Stimulated activated CD4-positive, alpha-beta T cell treated with anti-CD3 and anti-CD28 coated beads, Interleukin-12 subunit alpha, Interleukin-12 subunit beta, amount 100 ng/mL, for 48 hours (primary cell): Measurements from ENCODE around the gene CDKL1.

Source experiments
- DNase-seq, 3 donors: peaks; one replicate each; pipeline ENCODE4 v3.0.0-alpha.2; 2020; ENCODE audit warnings: low read depth in 2 of 3, low spot score in 1 of 3

CDKL1 gene

DNA sequence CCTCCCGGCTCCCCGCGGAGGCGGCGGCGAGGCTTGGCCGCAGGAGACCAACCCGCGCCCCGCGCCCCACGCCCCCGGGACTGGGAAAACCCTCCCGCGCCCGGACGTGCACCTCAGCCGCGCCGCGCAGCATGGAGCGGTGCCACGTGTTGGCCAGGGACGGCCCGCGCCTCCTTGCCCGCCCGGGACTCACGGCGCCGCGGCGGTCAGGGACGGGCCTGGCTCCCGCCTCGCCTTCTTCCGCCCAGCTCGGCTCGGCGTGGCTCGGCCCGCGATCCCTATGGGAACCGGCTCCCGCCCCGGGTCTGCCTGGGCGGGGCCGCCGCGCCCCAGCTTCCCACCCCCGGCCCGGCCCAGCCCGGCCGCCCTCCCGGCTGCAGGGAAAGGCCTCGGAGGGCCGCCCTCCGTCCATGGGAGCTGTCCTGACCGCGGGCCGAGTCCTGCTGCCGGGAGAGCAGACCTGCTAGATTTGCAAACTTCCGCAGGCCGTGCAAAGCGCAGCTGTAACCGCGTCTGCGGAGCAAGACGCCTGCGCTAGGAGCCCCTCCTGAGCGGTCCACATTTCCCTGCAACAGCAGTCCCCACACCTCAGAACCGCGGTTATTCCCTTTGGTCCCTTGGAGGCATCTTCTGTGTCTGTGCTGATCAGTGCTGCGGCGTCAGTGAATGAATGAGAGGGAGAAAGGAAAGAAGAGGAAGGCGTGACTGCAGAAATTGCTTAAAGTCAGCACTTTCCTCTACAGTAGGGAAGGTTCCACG is at the start of gene CDKL1:
TSS of gene CDKL1 (minus strand) at position 251 of the 759 bp plus-strand sequence. CDS start 1,013 bp downstream, outside the sequence.
- peak; percentile 14 to 47 (median 16) for DNase-seq

DNA sequence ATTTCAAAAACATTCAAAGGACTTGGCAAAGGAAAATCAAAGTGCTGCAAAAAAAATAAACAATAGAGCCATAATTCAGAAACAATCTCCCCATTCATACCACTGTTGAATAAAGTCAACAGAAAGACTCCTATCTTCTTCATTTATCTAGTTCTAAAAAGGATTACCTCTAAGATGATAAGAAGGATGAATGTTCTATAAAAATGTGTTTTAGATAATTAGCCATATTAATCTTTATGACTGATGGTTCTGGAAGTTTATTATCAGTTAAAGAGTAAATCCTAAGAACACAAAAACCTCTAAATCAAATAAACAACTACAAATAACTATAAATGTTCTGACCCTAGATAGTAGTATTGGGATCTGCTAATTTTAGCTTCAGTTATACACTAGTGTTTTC is 37.8 kb upstream of the CDKL1 start:
- DNase-seq = no peak

DNA sequence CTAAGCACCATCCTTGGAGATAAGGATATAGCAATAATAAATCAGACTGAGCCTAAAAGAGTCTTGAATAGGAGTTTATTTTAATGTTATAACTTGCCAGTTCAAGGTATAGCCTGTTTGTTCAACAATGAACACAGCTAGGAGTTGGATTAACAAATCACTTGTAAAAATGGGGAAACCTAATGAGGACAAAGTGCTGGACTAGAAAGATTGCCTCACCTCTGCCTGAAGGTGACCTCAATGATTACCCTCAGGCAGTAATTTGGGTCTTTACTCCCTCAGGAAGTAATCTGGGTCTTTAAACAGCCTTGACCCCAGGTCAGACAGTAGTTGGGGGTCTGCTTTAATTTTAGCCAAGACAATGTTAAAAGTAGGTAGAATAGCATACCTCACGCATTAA is 35.5 kb upstream of the CDKL1 start:
- no peak for DNase-seq

DNA sequence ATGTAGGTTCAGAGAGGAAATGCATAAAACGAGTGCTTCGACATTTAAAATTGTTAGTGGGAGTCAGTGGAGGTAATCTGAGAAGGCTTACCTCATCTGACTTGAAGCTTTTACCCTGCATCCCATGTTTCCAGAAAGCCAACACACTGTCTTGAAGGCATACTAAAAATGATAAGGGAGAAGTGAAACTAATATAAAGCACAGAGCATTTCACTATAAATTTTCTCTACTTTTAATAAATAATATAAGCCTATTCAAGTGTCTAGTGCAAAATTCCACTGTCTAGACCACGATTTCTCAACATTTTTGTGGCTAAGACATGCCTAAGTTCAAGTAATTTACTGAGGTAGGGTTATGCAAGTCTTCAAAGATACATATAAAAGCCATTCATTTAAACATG is 29.1 kb upstream of the CDKL1 start:
- DNase-seq = no peak

DNA sequence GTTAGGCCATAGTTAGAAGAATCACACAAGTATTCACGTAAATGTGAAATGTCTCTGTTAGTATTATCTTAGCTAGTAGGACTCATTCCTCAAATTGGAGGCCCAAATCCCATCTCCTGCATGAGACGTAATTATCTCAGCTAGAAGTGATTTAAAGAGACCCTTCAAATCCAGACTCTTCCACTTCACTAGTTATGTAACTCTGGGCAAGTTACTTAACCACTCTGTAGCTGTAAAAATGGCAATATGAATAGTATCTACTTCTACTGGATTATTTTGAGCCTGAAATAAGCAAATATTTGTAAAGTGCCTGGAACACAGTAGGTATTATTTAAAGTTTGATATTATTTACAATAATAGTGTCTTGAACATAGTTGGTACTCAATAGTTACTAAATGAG is 28.4 kb upstream of the CDKL1 start:
- DNase-seq = no peak

DNA sequence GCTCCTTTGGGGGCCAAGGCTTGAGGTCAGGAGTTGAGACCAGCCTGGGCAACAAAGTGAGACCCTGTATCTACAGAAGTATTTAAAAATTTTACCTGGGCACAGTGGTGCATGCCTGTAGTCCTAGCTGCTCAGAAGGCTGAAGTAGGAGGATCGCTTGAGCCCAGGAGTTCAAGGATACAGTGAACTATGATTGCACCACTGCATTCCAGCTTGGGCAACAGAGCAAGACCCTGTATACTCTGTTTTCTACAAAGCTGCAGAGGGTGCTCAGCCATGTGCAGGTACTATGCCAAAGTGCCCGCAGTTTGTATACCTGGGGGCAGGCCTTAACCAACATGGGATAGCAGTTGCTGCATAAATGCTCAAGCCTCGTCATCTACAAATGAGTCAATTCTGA is 26.8 kb upstream of the CDKL1 start:
- DNase-seq = no peak

DNA sequence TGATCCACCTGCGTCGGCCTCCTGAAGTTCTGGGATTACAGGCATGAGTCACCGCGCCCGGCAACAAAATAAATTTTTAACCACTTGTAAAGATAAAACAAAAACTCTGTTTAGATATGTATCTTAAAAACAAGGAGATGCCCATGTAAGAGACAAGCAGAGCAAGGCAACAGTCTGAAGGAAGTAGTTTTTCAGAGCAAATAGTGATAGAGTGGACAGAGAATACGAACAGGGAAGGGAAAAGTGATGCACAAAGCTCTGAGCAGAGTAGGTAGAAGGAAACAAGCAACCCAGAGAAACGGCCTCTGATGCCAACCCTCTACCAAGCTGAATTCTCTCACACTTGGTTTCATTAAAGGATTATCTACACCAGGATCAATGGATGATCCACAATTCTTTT is 24.8 kb upstream of the CDKL1 start:
- DNase-seq = no peak

DNA sequence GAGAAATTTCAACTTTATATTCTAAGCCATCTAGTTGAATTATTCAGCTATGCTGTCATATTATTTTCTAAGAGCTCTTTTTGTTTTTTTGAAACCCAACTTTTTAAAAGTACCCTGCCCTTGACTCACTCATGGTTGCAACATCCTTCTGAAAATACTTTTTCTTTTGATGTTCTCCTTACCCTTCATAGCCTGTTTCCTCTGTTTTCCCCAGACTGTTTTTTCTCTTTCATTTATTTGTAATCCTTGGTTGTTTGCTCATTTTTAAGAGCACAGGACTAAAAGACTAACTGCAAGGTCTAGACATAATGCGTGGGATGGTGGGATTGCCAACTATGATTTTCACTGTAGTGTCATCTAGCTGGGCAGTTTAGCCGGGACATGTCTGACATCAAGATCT is 21.2 kb upstream of the CDKL1 start:
- DNase-seq = no peak

DNA sequence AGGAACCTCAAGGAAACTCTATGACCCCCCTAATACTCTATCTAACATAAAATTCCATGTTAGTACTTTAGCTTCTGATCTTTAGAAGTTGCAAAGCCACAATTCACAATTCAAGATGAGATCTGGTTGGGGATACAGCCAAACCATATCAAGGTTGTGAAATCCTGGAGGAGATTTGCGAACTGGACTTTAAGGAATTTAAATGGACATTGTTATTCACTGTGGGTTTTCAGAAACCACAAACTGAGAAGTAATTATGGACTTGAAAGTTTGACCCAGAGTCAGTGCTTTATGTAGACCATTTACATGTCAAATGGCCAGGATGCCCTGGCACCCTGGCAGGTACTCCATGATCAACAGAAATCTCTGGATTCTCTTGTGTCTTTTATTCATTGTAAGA is 14.2 kb upstream of the CDKL1 start:
- DNase-seq = no peak

DNA sequence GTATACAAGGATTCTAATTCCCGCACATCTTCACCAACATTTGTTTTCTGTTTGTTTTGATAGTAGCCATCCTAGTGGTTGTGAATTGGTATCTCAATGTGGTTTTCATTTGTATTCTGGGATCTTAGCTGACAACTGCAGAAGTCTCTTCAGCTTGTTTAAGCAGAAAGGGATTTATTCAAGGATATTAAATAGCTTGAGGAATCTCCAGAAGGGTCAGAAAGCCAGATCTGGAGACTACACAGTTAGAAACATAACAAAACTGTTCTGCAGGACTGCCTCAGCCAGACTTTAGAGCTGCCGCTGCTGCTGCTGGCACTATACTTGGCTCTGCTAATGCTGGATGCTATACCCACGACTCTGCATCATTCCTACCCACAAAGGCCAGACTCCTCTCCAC is 13.4 kb upstream of the CDKL1 start:
- DNase-seq = no peak

DNA sequence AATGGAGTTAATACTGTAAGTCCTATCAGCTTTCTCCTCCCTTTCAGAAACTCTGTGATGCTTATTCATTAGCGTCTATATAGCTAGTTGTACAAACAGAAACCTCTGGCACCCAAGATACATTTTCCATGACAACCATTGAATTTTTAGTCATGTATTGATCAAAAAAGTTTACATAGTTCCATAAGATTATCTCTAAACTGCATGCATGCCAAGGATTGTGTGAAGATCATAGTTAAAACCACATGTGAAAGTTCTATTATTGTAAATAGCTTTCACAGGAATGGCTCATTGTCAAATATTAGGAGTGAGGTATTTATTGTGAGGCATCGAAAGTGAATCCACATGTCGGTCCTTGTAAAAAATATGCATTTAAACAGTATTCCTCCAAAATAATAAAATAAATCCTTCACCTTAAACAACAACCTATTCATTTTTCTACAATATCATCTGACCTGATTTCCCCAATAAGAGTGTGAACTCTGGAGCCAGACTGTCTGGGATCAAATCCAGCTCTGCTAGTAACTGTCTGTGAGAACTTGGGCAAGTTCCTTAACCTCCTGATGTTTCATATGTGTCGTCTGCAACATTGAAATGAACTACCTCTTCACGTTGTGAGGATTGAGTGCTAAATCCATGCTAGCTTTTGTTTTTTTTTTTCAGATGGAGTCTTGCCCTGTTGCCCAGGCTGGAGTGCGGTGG is 10.6 kb upstream of the CDKL1 start:
- no peak for DNase-seq

DNA sequence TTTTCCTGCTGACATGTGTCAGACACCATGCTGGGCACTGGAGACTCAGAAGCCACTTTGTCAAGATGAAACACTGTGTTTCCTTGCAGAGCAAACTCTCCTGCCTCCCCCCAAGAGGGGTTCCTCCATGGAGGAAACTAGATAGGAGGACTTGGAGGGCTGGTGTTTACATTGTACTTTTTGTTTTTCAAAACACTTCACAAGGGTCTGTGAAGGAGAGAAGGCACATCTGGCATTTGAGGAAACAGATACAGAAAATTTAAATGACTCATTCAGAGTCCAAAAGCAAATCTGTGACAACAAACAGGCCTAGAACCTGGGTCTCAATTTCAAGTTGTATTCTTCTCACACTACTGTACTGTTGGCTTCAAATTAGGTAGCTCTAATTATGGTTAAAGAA is 6.7 kb upstream of the CDKL1 start:
- DNase-seq = no peak

DNA sequence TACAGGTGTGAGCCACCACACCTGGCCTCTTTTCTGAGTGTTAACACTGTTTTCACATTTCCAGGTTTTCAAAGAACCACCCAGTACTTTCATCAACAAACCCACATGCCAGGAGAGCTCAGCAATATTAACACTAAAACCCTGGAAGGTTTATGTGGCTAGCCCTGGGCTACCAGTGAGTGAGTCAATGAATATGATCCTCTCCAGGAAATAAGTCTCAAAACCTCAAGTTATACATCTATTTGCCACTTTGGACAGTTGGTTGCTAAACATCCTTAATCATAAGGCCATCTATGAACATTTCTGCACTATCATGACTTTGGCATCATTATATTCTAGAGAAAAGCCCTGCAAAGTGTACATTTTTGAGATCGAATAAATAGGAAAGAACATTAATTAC is 6.3 kb upstream of the CDKL1 start:
- DNase-seq = no peak

DNA sequence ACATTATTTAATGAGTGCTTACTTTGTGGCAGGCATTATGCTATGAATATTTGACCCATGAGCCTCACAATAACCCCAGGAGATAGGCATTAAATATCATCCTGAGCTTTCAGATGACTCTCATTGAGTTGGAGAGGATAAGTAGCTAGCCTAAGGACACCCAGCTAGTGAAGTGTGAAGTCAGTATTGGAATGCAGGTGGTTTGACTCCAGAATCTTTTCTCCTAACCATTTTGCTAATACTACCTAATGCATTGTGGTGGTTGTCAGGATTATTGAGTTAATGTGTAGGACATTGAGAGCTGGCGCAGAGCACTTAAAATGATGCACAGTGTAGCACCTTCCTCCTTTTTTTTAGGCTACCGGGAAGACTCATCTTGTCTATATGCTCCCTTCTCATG is 3.8 kb upstream of the CDKL1 start:
- DNase-seq = no peak

DNA sequence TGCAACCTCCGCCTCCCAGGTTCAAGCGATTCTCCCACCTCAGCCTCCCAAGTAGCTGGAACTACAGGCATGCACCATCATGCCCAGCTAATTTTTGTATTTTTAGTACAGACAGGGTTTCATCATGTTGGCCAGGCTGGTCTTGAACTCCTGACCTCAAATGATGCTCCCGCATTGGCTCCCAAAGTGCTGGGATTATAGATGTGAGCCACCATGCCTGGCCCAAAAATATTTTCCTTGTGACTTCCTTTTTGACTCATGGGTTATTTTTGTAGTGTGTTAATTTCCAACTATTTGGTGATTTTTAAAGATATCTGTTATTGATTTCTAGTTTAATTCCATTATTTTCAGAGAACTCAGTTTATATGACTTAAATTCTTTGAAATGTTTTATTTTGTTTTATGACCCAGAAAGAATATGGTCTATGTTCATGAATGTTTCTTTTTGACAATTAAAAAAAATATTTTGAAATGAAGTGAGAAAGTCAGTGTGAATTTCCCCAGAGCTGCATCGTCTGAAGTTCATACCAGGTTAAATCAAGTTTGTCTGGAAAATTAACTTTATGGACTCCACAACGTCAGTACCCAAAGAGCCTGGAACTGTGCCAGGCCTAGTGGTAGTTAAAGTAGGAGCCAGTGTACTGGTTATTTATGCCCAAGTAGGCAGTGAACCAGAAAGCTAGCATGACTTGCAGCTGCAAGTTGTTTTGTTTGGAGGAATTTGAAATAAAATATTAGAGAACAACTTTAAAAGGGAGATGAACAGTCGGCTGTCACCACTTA is 2.8 kb upstream of the CDKL1 start:
- DNase-seq = no peak

DNA sequence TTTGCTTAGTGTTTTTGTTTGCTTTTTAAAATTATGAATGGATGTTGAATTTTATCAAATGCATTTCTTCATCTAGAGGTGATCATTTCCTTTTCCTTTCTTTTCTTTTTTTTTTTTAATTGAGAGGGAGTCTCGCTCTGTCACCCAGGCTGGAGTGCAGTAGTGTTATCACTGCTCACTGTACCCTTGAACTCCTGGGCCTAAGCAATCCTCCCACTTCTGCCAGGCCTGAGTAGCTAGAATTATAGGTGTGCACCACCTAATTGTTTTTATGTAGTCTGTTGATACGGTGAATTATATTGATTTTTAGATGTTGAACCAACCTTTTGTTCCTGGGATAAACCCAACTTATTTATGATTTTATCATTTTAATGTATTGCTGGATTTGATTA is 1.5 kb upstream of the CDKL1 start:
- no peak for DNase-seq

DNA sequence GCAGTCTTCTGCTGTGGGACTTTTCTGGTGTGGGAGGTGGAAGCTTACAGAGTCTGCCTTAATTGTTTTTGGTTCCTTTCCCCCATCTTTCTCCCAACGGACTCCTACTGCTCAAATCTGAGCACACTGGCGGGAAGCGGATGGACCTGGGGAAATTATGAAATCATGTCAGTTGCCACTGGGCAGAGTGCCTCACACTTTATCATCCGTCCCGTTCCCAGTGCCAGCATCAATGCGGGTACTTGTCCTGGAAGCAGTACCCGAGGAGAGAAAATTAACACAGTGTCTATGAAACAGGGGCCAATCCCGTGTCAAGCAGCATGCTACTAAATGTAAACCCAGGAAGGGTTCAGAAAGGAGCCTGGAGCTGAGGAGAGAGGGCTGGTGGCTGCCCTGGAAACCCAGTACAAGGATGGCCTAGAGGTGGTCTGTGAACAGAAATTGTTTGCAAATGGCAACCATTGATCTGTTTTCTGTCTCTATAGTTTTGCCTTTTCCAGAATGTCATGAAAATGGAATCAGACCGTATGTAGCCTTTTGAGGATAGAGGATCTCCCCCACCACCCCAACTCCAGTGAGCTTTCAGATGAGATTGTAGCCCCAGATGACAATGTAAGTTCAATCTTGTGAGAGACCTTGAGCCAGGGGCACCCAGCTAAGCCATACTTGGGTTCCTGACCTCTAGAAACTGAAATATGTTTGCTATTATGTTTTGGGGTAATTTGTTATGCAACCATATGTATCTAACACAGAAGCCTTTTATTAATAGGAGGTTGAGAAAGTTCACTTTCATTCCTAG is 908 bp upstream of the CDKL1 start:
- DNase-seq = no peak

DNA sequence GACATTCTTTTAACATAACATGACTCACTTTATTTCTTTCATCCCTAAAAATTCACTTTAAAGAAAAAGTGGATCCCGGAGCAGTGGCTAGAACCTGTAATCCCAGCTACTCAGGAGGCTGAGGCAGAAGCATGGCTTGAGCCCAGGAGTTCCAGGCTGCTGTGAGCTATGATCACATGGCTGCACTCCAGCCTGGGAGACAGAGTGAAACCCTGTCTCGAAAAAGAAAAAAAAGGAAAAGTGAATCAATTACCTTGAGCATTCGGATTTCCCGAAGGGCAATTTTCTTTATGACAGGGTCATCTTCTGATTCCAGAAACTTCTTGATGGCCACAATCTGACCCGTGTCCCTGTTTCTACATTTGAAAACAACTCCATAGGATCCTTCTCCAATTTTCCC is 1.2 kb downstream of the CDKL1 start:
- no peak for DNase-seq

DNA sequence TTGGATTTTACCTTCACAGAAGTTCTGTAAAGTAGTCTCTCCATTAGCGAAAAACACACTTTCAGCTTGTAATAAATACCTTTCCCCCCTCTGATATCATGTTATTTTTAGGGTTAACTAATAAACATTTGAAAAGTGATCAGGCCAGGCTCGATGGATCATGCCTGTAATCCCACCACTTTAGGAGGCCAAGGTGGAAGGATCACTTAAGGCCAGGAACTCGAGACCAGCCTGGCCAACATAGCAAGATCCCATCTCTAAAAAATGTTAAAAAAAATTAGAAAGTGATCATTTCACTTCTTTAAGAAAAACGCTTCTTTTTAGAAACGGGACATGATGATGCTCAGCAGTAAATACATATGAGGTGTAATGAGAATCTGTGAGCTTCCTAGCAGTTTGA is 2.0 kb downstream of the CDKL1 start:
- no peak for DNase-seq

DNA sequence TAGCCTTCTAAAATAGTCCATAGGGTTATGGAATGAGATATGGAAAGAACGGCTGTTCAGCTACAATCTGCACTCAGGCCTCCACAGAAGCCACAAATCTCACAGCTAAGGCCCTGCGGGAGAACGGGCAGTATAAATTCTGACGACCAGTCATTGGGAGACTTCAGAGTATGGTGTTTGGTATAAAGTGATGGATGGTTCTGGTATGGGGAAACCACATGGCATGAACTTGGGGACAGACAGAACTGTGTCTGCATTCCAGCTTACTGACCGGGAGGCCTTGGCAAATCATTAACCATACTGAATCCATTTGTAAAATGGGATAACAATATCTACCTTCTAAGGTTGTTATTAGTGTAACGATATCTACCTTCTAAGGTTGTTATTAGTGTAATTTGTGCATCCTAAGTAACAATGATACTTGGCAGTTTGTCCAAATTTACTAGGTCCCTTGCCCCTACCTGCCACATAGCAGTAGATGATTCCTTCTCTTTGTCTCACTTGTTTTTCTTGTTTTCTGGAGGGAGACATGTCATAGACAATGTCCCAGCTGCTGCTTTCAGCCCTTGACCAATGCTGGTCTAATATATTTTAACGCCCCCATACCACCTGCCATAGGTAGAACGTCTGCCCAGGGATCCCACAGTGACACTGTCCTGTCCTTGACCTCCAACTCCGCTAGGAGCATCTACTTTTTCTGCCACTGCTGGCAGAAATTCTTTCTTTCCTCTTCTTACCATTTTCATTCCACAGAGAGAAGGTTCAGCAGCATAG is 6.8 kb downstream of the CDKL1 start:
- DNase-seq = no peak
